Common myeloid progenitor, CD34-positive (primary cell): ENCODE data around the gene IFNG-AS1. TPM values are rescaled to one million over a fixed set of nuclear protein-coding genes. Genes with fewer than 3 reads are reported as not detected.

Experiments used
- CTCF ChIA-PET: fragments of 350-600 bp; sonication (Branson Sonifier 250); formaldehyde crosslinking; loops from one replicate; lab custom pipeline; 2021; ENCODE audit warnings: antibody characterized with exemption; lab: Charles Lee
- POLR2A ChIA-PET: fragments of 350-600 bp; sonication (Branson Sonifier 250); formaldehyde crosslinking; loops from one replicate; lab custom pipeline; 2021; ENCODE audit warnings: antibody characterized with exemption; lab: Charles Lee
- DNase-seq, 3 donors: peaks; one replicate each; pipeline versions ENCODE4 v3.0.0 to v3.0.0-alpha.2; 2013
- H3K27ac ChIP-seq, 2 experiments: 1 replicate in 1 of 2; 2 replicates in 1 of 2; pipeline ENCODE4 v1.7.0; 2013; ENCODE audit warnings: inconsistent platforms in 2 of 2, low read length in 2 of 2, mild to moderate bottlenecking in 2 of 2, low read depth in 1 of 2, moderate library complexity in 1 of 2; ENCODE audit not compliant: severe bottlenecking in 2 of 2, insufficient read depth in 1 of 2, poor library complexity in 1 of 2
- H3K27me3 ChIP-seq, 5 experiments: replicated peaks in 2 of 5; 1 replicate in 3 of 5; 2 replicates in 2 of 5; pipeline versions ENCODE4 v1.6.1 to v1.7.0; 2013; ENCODE audit warnings: low read length in 4 of 5, mild to moderate bottlenecking in 2 of 5, moderate library complexity in 2 of 5, inconsistent platforms in 1 of 5; ENCODE audit not compliant: insufficient read depth in 5 of 5, control insufficient read depth in 4 of 5
- H3K36me3 ChIP-seq, 4 experiments: 1 replicate in 2 of 4; 2 replicates in 2 of 4; pipeline versions ENCODE4 v1.6.1 to v1.7.0; 2013; ENCODE audit warnings: low read length in 3 of 4, control low read depth in 1 of 4, mild to moderate bottlenecking in 1 of 4; ENCODE audit not compliant: control insufficient read depth in 4 of 4, insufficient read depth in 4 of 4
- H3K4me1 ChIP-seq, 4 experiments: 1 replicate in 3 of 4; 2 replicates in 1 of 4; pipeline versions ENCODE4 v1.6.1 to v1.7.1; 2013; ENCODE audit warnings: low read length in 3 of 4, mild to moderate bottlenecking in 3 of 4, control low read depth in 1 of 4, inconsistent platforms in 1 of 4, moderate library complexity in 1 of 4; ENCODE audit not compliant: control insufficient read depth in 4 of 4, insufficient read depth in 4 of 4; ENCODE audit errors: control extremely low read depth in 1 of 4
- H3K4me3 ChIP-seq, 7 experiments: 1 replicate in 4 of 7; 2 replicates in 3 of 7; pipeline versions ENCODE4 v1.5.1 to v1.7.0; 2013; ENCODE audit warnings: mild to moderate bottlenecking in 7 of 7, low read length in 6 of 7, moderate library complexity in 6 of 7, inconsistent platforms in 2 of 7, low read depth in 2 of 7, control low read depth in 1 of 7; ENCODE audit not compliant: insufficient read depth in 4 of 7, control insufficient read depth in 1 of 7; ENCODE audit errors: extremely low read depth in 1 of 7
- H3K9me3 ChIP-seq, 5 experiments: 1 replicate in 4 of 5; 2 replicates in 1 of 5; pipeline versions ENCODE4 v1.6.1 to v1.7.1; 2013; ENCODE audit warnings: low read length in 4 of 5, mild to moderate bottlenecking in 2 of 5, inconsistent platforms in 1 of 5, low read depth in 1 of 5, moderate library complexity in 1 of 5; ENCODE audit not compliant: control insufficient read depth in 4 of 5, insufficient read depth in 2 of 5; ENCODE audit errors: control extremely low read depth in 1 of 5
- WGBS: methylation state at CpG from one replicate; pipeline ENCODE4 v1.1.5; 2013; ENCODE audit not compliant: insufficient coverage; 5-methylcytosine and 5-hydroxymethylcytosine counted together
- polyA plus RNA-seq: library from polyadenylated mRNA; unstranded; fragments of 120-200 nt; gene quantifications from one replicate; pipeline ENCODE4 v1.2.1, GENCODE V29; 2013

IFNG-AS1 gene
- 0.33 TPM for polyA plus RNA-seq

GRCh38 chr12:67989184-67989920 is at the start of gene IFNG-AS1:
Gene IFNG-AS1 (plus strand): TSS chr12:67989447.
- CTCF ChIA-PET = interaction anchor here (1.1 kb wide), 1 partner anchor 10 kb away, joined by 3 read pairs; no protein-coding TSS in a partner anchor
- POLR2A ChIA-PET = no interaction called here
- WGBS = 44% methylated on average over 4 of the region's 7 CpGs
- Histone ChIP-seq H3K27me3 (no peaks in the 10 kb centered on the region), H3K36me3 (no peaks in the 10 kb centered on the region), H3K27ac (no peak within 1 kb of the TSS), H3K9me3 (no peaks in the 10 kb centered on the region), H3K4me1 (peaks cover 7 to 19% (median 16%) of the 10 kb centered on the region in 4 experiments), H3K4me3 (peak within 1 kb of the TSS in 2 of 7 experiments; percentile 4 to 12)
- DNase-seq = peak in 2 of 3 donors; percentile 40 to 68

GRCh38 chr12:67939611-67940010 is 49.6 kb upstream of the IFNG-AS1 start:
- Histone ChIP-seq H3K4me1 (no peaks in the 10 kb centered on the region), H3K27ac (no peak overlapping the region), H3K4me3 (no peak overlapping the region), H3K36me3 (no peaks in the 10 kb centered on the region), H3K9me3 (no peaks in the 10 kb centered on the region), H3K27me3 (peaks cover 0 to 2% (median 0%) of the 10 kb centered on the region in 5 experiments)
- POLR2A ChIA-PET = no interaction called here
- 100% methylated on average over 2 of the region's 2 CpGs for WGBS
- DNase-seq = no peak
- CTCF ChIA-PET = interaction anchor here (6.6 kb wide), 1 partner anchor 585 kb away, joined by 78 read pairs; no protein-coding TSS in a partner anchor

- ChIA-PET CTCF (interaction anchor here (1.2 to 6.6 kb wide), 5 partner anchors 10 to 586 kb away, joined by 3 to 78 read pairs (median 4); no protein-coding TSS in a partner anchor), POLR2A (no interaction called here)
- Histone ChIP-seq H3K36me3 (no peaks in the 10 kb centered on the region), H3K9me3 (no peaks in the 10 kb centered on the region), H3K4me1 (no peaks in the 10 kb centered on the region), H3K27me3 (peaks cover 0 to 2% (median 0%) of the 10 kb centered on the region in 5 experiments), H3K27ac (no peak overlapping the region), H3K4me3 (no peak overlapping the region)
- no peak for DNase-seq
- WGBS = 94% methylated on average over 3 of the region's 3 CpGs
Observed at GRCh38 chr12:67940780-67941243, 48.4 kb upstream of the IFNG-AS1 start.

DNA sequence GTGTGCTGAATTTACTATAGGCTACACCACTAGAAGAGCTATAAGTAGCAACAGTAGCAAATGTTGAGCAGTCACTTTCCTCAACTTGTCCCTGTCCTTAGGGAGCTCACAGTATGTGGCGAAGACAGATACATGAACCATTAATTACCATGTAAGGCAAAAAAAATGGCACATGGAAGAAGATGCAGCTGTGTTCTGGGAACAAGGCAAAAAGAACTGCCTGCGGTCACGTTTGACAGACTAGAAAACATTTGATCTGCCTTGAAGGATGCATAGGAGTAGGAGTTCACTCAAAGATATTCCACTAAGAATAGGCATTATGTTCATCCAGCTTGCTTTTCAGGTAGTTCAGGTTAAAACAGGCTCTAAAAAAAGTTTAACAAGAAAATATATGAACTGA is 46.5 kb upstream of the IFNG-AS1 start:
- Histone ChIP-seq H3K36me3 (no peaks in the 10 kb centered on the region), H3K4me3 (no peak overlapping the region), H3K4me1 (no peaks in the 10 kb centered on the region), H3K27me3 (peaks cover 0 to 2% (median 0%) of the 10 kb centered on the region in 5 experiments), H3K9me3 (no peaks in the 10 kb centered on the region), H3K27ac (no peak overlapping the region)
- WGBS = 94% methylated on average over 3 of the region's 3 CpGs
- ChIA-PET CTCF (interaction anchor here (0.6 to 6.6 kb wide), 15 partner anchors 10 to 592 kb away, joined by 3 to 78 read pairs (median 3); no protein-coding TSS in a partner anchor), POLR2A (no interaction called here)
- DNase-seq = no peak

DNA sequence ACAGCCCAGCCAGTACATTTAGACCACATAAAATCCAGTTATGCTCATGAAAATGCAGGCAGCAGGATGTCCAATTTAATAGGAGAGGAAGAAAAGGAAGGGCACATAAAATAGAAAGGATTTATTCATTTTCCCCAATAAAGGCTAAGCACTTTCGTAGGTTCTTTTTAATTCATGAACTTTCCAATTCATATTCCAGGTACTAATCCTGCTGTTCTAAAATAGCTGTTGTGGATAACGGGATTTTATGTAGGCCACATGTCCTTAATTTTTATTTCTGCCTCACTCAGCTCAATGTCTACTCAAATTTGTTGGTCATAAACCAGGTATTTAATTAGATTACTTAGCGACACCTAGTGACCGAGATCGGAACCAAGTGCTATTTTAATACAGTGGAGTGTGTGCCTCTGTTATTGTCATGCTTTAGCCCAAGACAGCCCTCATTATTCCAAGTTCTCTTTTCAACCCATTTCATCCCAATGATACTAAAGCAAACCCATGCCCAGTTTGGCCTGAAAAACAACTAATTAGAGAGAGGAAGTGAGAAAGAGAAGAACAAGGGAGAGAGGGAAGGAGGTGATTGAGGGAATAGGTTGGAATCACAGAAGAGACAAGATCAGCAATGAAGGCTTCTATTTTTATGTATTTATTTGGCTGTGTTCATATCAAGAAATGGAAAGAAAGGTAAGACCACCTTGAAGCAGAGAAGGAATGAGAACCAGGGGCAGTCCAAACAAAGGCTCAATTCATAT is 45.9 kb upstream of the IFNG-AS1 start:
- H3K27me3 ChIP-seq = no peaks in the 10 kb centered on the region
- no peak overlapping the region for H3K27ac ChIP-seq
- H3K9me3 ChIP-seq = no peaks in the 10 kb centered on the region
- no CpG with 5 or more reads among the region's 5 CpGs for WGBS
- ChIA-PET POLR2A (no interaction called here), CTCF (interaction anchor here (0.6 to 6.6 kb wide), 13 partner anchors 9 to 593 kb away, joined by 3 to 78 read pairs (median 3); no protein-coding TSS in a partner anchor)
- peak; percentile 57 to 77 (median 68) for DNase-seq
- no peaks in the 10 kb centered on the region for H3K4me1 ChIP-seq
- no peaks in the 10 kb centered on the region for H3K36me3 ChIP-seq
- H3K4me3 ChIP-seq = no peak overlapping the region

- no peaks in the 10 kb centered on the region for H3K36me3 ChIP-seq
- WGBS = 100% methylated on average over 3 of the region's 5 CpGs
- H3K9me3 ChIP-seq = no peaks in the 10 kb centered on the region
- CTCF ChIA-PET = interaction anchor here (1.9 to 6.6 kb wide), 2 partner anchors 583 to 589 kb away, joined by 6 to 78 read pairs; no protein-coding TSS in a partner anchor
- H3K27me3 ChIP-seq = no peaks in the 10 kb centered on the region
- H3K27ac ChIP-seq = no peak overlapping the region
- no peaks in the 10 kb centered on the region for H3K4me1 ChIP-seq
- no peak for DNase-seq
- no peak overlapping the region for H3K4me3 ChIP-seq
- POLR2A ChIA-PET = no interaction called here
Observed at GRCh38 chr12:67944093-67944492, 45.2 kb upstream of the IFNG-AS1 start.
